TTC549 (cell line): Measurements from ENCODE around the gene TTC34.

Source experiments
- FAIRE-seq: peaks from 2 replicates; lab custom pipeline; 2012; peaks lifted over from hg19 to GRCh38; lab: Jason Lieb, UNC

TTC34 gene

DNA sequence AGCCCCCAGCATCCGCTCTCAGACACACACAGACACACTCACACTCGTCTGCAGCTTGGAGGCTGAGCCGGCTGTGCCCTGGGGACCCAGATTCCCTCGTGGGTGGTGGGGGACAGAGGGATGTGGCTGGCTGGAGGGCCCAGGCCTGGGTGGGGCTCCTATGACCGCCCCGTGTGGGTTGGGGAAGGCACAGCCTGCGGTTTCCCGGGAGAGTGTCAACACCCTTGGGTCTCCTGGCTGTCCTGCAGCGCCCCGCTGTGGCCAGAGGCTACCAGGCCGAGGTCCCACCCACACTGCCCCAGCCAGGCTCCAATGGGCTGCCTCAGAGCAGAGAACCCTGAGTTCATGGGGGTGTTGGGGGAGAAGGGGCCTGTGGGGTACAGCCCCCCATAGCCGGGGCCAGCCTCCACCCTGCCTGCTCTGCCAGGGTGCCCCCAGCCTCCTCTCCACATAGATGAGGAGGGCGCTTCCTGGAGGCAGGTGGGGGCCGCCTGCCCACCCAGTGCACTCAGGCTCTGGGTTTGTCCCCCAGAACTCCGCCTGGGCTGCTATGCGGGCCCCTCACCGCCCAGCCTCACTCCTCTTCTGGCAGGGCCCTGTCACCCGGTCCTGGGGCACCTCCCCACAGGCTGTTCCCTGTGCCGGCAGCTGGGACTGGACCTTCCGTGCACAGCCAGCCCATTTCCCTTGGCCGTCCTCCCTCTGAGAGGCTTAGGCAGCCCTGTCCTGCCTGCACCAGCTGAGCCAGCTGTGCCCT is at the start of gene TTC34:
TSS of gene TTC34 (minus strand) at position 159 of the 757 bp plus-strand sequence. CDS start 866 bp downstream, outside the sequence.
- FAIRE-seq: no peak

DNA sequence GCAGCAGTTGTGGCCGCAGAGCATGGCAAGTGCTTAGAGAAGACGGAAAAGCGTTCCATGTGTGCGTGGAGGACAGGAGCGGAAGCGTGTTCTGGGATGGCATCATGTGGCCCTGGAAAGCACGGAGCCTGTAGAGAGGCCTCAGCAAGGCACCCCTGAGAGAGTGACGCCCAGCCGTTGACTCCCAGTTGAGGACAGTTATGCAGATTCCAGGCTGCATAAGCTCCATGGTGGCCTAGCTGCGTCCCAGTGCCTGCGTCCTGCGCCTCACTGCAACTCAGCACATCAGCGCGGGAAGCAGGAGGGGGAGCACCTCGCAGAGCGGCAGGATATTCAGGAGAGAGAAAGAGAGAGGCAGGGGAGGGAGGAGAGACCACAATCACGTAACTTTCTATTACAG is 49.0 kb upstream of the TTC34 start:
- FAIRE-seq: no peak

- FAIRE-seq: no peak
Measured at GRCh38 chr1:2848006-2848670, 46.6 kb upstream of the TTC34 start.

DNA sequence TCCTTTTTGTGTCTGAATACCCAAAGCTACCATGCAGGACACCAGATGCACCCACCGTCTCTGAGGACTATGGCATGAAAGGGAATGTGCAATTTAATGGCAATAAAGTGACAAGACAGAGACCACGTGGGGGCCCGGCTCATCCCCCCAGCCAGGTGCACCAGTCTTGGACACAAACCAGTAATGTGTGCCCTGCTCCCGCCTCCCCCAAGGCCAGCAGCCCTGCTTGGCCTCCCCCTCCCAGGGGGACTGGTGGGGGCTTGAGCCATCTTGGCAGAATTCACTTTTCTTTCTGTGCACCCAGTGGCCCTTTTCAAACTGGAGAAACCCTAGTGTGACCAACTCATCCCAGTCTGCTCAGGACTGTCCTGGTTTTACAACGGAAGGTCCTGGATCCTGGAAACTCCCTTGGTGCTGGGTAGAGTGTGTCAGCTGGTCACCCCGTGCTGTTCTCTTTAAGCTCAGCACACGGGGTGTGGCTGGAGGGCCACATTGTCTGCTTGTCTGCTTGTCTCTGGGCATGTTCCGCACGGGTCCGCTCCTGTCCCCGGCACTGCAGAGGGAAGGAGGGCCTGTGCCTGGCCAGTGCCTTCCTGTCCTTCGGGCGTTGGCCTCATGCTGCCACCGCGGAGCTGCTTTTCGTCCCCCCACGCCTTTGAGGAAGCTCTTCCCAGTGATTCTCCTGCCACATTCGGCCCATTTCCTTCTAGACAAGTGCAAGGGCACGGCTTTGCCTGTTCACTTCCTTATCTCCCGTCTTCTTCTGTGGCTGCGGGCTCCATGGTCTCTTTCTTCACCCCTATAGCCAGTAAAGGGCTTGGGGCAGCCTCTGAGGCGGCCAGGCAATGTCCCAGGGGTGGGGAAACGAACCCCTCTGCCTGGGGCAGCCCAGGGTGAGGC is 45.8 kb upstream of the TTC34 start:
- FAIRE-seq: no peak

DNA sequence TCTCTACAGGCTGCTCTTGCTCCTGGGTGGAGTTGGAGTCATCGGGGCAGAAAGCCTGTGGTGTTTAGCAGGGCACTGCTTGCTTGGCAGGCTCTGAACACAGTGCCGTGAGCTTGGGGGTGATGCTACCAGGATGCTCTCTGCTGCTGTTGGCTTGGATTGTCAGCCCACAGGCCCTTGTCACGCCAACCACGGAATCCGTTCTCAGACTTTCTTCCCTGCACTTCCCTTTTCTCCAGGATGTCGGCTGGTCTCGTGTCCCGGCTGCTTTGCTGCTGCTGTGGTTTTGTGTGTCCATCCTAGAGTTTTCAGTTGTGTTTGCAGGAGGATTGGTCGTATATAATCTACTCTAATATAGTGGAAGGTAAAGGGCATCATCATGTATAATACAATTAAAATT is 44.4 kb upstream of the TTC34 start:
- no peak for FAIRE-seq

DNA sequence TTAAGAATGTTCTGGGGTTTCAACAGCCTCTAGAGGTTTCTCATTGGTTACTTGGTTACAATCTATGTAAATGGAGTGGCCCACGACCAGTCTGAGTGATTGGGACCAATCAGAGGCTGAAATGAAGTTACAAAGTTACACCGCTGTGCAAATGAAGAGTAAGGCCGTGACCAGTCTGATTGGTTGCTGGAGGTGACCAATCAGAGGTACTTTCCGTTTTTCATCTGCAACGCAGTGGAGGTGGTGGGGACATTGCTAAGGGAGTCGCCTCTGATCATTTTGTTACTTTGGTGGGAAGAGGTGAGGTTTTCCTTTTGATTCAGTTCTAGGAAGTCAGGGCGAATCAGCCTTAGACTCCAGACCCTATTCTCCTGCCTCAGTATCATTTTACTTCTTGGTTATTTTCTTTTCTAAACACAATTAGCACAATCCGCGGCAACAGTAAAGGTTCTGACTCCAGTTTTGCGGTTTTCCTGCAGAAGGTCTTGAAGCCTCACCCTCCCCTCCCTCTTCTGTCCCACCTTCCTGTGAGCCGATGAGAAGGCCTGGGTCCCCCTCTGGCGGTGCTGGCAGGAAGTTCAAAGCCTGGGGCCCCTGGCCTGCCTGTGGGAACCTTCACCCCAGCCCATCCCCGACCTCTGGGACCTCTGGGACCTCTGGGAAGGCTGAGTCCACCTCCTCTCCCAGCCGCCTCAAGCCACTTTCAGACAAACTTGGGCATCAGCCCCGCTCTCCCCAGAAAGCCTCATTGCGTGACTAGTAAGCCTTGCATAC is 38.7 kb upstream of the TTC34 start:
- no peak for FAIRE-seq

DNA sequence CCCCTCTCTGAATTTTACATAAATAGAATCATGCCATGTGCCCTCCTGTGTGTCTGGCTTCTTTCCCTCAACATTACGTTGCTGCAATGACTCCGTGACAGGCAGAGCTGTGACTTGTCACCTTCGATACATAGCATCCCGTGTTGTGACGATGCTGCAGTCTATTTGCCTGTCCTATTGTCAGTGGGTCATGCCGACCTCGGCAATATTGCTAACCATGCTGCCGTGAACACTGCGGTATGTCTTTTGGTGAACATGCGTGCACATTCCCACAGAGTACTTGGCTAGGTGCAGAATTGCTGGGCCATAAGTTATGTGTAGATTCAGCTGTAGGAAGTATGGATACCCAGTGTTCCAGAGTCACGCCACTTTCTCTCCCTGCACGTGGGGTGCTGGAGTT is 36.3 kb upstream of the TTC34 start:
- FAIRE-seq: no peak

DNA sequence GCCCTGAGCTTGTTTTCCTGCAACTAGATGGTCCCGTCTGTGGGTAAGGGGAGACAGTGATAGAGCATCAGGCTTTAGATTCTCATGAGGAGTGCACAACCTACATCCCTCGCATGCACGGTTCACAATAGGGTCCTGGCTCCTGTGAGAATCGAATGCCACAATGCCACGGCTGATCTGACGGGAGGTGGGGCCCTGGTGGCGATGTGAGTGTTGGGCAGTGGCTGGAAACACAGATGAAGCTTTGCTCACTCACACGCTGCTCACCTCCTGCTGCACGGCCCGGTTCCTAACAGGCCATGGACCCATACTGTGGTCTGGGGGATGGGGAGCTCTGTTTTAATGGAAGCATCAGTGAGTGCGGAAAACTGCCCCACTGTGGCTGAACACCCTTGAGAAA is 35.8 kb upstream of the TTC34 start:
- FAIRE-seq: no peak

DNA sequence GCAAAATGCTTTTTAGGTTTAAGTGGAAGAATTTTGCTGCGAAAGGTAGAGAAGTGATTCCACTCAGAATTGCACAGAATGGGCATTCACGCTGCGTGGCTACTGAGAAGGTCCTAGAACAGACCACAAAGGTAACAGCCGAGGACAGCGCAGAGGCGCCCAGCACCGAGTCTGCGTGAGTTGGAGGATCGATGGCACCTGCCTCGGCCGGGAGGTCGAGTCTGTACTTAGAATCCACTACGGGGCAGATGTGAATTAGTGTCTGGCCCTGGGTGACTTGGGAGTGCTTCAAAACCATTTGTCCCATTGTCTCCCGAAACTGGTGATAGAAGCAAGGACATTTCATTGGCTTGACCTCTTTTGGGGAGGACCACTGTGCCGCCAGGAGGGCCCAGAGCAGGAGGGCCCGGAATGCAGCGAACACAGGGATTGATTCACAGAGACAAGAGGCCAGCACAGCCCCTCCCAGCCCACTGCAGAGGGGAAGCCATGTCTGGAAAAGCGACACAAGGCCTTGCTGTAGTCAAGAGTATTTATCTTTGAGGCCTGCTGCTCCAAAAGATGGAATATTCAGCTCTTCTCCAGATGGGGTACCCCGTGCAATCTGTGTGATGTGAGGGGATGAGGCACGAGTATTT is 35.0 kb upstream of the TTC34 start:
- no peak for FAIRE-seq

GRCh38 chr1:2835650-2836159 is 34.2 kb upstream of the TTC34 start:
- no peak for FAIRE-seq

DNA sequence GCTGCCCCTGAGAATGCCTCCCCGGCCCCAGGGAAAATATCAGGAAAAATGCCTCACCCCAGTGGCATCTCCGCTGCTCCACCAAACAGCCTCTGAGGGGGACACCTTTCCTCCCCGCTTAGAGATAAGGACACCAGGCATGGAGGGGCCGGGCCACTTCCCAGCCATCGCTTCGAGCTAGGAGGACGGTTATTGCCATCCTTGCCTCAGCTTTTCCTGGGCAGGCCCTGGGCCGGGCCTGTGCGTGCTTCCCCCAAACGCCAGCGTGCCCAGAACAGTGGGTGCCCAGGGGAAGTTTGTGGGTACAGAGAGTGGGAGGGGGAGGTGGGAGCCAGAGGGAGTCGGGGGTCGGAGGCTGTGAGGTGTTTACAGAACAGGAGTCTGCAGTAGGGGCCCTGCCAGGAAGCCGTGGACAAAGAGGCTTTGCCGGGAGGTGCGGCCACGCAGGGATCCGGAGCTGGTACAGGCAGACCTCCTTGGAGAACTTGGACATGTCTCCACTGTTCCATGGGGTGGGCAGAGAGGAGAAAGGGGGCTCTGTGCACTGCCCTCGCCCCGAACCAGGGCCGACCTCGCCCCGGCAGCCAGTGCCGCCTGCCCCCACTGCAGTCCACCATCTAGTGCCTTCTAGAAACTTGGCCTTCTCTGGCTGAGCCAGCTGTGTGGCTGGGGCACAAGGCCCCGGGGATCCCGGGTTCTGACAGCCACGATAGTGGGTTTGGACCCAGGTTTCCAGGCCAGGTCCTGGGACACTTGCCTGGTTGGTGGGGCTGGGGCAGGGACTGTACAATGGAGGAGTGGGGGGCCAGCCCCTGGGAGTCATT is 33.5 kb upstream of the TTC34 start:
- FAIRE-seq: no peak

DNA sequence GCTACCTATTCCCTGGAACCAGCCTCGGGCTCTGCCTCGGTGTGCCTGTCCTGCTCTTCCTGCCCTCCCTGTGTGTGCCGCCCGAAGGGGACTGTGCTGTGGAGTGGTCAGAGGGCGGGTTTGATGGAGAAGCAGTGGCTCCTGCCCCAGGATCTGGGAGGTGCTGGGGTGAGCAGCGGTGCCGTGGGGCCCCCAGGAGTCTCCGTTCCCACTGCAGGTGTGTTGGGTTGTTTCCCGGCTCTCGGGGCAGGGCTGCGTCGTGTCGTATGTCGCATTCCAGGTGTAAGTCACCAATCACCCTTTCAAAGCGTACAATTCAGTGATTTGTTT is 32.6 kb upstream of the TTC34 start:
- no peak for FAIRE-seq

DNA sequence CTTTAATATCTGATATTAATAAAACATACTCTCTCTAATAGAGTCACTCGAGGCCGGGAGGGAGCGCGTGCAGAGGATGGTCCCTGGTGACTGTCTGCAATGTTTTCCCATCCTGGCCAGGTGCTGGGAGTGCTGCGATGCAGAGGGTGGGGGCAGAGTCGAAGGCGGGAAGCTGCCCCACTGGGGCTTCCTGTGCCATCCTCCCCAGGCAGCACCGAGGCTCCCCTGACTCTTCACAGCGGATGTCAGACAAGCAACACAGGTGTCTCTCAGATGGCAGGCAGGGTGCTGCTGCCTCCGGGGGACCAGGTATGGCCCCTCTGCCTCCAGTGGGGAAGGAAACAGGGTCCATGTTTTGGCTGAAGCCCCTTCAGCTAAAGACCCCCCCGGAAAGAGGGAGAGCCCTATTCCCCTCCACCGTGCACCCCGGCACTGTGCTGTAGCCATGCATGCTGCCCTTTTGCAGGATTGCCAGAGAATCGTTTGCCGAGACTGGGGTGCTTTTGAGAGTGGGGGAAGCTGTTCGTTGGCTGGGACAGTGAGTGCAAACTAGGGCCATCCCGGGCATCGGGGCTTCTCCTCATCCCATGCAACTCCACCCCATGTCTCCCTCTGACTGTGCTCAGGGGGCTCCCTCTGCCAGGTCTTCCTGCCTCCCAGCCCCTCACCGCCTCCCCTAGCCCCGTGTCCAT is 32.1 kb upstream of the TTC34 start:
- no peak for FAIRE-seq

DNA sequence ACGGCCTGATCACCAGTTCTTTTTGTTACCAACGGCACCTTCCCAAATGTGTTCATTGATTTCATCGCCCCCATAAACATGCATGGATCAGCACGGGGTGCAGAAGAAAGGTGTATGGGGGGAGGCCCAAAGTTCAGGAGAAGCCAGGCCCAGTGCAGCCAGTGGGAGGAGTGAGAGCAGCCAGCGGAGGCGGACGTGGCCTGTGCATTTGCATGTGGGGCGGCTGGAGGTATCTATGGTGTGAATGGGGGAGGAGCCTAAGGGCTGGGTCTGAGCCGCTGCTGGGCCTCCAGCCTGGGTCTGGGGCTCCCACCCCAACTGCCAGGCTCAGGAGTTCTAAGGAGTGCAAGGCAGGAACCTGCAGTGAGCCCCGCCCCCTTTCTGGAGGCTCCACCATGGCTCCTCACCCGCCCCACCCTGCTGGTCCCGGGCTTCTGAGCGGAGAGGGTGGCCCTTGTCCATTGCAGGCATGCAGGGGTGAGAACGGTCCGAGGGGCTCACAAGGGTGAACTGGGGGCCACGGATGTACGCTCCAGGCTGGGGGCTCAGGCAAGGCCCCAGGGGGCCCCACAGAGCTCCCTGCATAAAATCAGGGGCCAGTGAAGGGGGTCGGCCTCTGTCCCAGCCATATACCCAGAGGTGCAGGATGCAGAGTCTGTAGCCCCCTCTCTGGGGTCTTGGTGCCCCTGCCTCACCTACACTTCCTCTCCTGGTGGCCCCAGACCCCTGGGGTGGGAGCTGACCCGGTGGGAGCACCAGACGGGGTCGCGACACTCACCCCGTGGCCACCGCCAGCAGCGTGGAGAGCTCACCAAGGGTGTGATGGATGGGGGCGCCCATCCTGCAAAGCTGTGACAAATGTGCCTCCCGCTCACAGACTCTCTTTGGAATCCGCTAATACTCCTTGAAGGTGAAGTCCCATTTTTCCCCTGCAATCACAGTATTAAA is 31.3 kb upstream of the TTC34 start:
- FAIRE-seq: no peak

GRCh38 chr1:2831596-2832212 is 30.2 kb upstream of the TTC34 start:
- FAIRE-seq: no peak

- FAIRE-seq: no peak
Measured at GRCh38 chr1:2830761-2831425, 29.4 kb upstream of the TTC34 start.

DNA sequence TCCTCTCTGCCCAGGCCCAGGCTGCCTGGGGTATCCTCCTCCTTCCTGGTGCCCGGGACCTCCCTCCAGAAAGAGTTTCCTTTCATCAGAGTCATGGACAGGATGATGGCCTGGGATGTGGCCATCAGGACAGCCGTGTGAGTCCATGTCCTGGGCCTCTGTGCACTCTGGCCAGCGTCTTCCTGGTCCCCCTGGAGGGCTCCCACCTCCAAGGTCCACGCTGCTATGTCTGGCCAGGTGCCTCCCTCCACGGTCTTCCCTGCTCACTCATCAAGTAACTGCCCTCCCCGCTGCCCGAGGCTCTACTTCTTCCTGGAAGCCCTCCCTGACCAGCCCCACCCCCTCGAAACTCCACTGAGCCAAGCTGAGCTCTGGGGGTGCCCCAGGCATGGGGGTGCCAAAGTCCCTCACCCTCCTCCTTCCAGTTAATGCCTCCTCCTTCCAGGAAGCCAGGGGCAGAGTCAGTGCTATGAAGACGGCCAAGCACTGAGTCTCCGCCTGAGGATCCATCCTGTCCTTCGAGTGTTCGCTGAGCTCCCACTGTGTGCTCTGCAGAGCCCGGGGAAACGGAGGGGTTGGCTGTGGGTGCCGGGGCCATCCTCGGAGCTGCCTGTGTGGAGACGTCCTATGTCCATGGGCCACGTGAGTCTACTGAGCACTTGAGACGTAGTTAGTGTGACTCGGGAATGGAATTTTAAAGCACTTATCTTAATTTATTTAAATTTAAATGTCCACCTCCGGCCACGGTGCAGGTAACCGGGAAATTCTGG is 28.5 kb upstream of the TTC34 start:
- no peak for FAIRE-seq
